Measurements from ENCODE around the gene KCNQ1.

The KCNQ1 gene

DNA sequence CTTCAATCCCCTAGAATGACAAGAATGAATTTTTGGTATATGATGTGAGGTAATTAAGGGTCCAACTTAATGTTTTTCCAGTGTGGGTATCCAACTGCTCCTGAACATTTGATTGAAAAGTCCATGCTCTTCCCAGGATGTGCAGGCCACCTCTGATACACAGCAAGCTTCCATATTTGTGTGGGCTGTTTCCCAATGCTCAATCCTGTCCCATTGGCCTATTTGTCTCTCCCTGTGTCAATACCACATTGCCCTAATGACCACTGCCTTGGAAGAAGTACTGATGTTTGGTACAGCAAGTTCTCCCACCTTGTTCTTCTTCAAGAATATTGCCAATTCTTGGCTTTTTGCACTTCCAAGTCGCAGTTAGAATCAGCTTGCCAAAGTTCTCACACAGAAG, 212.1 kb downstream of the KCNQ1 start:
- DNase-seq: no peak

DNA sequence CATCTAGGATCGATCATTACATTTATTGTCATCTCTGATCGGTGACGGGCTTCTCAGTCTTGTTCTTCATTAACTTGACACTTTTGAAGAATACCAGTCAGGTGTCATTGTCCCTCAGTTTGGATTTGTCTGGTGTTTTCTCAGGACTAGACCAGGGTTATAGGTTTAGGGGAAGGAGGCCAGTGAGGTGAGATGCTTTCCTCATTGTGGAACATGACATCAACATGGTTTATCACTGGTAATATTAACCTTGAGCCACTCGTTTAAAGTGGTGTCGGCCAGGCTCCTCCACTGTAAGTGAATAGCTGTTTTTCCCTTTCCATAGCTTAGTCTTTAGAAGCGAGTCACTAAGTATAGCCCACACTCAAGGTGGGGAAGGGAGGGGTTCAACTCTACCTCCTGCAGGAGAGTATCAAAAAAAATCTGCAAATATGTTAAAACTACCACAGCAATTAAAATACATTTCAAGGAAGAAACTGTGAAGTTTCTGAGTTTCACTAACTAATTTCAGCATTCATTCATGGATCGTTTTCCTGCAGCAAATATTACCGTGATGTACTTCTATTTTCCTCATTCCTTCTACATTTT, 213.0 kb downstream of the KCNQ1 start:
- no peak for DNase-seq

DNA sequence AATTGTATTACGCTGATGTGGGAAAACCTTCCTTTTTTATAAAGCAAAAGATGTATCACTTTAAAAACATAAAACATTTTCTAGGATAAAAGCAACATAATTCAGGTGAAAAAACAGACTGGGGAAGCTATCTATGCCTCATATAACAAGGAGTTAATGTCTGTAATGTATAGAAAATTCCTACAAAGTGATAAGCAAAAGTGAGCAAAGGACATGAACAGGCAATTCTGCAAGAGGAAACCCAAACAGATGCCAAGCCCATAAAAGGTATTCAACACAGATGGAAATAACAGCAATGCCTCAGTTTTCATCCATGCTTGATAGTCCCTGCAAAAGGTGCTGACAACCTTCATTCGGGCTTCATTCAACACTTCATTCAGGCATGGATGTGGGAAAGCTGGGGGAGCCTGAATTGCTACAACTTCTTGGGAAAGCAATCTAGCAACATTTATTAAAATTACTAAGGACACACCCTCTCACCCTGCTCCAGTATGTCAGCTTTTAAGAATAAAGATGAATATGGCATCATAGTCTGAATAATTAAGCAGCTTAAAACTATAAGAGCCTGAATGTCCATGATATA, 215.6 kb downstream of the KCNQ1 start:
- no peak for DNase-seq

DNA sequence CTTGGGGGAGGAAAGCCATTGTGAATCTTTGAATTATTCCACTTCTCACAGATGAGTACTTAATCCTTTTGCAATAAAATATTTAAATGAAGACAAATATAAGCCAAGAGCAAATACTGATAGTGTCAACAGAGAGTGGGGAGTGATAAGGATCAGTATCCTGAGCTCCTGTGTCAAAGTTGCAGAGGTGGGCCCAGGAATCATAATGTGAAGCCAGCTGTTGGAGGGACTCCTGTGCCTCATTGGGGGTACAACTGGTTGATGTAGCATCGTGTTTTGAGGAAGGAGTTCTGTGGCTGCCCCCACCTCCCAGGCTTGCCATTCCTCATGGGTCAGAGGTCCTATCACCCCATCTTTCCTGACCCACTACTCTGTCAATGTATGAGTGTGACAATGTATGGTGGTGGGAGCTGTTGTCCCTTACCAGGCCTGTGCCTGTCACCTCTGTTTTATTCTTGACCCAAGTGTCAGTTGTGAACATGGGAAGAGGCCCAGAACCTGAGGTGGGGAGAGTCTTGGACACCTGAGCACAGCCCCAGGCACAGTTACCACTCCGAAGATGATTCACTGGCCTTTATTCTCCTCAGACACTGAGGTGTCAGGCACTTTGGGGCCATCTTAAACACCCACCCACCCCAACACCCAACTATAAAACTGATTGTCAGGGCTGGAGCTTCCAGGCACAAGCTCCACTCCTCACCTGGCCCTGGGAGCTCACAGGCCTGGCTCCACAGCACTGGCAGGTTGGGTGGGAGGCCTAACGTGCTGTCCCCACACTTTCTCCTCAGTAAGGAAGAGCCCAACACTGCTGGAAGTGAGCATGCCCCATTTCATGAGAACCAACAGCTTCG, 216.6 kb downstream of the KCNQ1 start:
- DNase-seq: no peak

DNA sequence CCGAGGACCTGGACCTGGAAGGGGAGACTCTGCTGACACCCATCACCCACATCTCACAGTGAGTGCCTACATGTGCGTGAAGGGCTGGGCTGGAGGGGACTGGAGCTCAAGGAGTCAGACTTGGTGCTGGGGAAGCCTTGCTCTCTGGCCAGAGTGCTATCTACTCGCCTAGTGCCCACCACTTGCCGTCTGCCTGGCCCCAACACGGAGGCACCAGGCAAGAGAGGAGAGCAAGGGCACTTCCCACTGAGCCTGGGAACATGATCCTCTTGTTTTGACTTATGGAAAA, 217.2 kb downstream of the KCNQ1 start:
- DNase-seq: no peak

DNA sequence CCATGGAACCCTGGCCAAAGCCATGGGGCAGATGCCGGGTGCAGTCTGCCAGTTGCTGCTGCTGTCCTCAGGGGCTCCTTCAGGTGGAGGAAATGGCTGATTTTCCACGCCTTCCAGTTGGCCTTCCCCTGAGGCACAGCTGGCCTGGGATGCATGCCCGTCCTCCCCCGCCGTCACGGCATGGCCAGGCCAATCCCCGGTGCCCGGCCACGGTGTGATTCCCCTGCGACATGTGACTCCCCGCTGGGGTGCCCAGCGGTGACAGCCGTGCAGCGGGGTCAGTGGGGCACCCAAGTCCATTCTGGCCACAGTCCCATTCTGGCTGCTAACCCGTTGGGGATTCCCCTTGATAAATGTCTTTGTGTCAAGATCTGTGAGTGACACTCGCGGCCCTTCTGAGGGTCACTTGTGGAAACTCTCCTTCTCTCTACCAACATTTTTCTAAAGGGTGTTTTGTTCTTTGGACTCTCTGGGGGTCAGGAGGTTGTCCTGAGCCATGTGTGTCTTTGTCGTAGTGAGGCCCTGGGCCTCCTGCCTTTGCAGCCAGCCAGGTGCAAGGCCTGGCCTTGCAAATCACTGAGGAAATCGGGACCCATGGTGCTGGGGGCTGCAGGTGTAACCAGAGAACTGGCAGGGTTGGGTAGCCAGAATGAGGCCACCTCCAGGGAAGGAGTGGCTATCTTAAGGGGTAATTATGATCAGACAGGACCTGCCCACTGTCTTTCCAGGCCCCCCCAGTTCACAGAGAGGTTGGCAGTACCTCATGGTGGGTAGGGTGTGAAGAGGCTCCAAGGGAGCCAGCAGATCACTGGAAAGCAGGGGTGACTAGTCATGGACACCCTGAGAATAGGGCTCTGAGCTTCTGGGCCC, 217.9 kb downstream of the KCNQ1 start:
- no peak for DNase-seq

DNA sequence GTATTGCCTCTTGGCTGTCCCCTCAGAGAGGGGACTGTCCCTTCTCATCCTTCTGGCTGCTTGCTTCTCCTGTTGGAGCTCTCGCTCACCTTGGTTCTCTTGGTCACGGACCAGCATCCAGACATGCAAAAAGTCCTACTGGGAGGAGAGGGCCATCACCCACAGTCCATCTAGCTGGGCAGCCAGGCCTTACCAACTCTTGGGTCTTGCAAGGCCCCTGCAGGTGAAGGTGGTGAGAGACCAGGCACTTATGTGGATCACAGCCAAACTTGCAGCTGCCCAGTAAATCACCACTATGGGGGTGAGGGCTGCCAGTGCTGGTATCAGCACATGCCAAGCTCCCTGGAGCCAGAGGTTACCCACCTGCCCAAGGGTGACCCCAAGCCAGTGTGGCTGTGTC, 218.7 kb downstream of the KCNQ1 start:
- DNase-seq: no peak

DNA sequence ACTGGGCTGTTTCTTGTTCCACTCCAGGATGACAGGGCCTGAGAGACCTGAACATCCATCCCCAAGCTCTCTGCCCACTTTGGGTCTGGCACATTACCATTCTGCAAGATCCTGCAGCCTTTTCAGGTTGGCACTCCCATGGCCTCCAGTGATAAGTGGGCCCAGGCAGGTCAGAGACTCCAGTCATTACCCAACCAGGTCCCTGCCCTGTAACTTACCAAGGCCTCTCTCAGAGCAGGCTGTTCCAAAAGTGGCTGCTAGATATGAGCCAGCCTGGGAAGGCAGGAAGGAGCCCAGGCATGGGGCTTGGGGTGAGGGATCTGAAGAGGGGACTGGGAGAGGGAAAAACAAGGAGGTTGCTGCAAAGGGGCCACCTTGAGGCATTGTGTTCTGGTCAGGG, 219.1 kb downstream of the KCNQ1 start:
- no peak for DNase-seq

DNA sequence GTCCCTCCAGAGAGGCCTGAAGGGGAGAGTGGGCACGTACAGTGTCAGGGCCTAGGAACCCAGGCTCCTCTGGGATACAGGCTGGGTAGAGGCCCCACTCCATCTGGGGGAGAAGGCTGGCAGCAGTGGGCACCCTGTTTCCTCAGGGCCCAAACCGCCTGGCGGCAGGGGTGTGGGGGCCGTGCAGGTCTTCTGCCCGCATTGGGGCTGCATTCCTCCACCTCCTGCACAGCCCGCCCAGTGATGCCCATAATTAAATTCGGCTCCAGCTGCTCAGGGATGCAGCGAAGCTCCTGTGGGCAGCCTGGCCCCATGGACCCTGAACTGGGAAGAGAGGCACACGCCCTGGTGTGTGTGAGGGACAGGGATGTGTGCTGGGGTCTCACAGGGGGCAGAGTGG, 219.6 kb downstream of the KCNQ1 start:
- no peak for DNase-seq

DNA sequence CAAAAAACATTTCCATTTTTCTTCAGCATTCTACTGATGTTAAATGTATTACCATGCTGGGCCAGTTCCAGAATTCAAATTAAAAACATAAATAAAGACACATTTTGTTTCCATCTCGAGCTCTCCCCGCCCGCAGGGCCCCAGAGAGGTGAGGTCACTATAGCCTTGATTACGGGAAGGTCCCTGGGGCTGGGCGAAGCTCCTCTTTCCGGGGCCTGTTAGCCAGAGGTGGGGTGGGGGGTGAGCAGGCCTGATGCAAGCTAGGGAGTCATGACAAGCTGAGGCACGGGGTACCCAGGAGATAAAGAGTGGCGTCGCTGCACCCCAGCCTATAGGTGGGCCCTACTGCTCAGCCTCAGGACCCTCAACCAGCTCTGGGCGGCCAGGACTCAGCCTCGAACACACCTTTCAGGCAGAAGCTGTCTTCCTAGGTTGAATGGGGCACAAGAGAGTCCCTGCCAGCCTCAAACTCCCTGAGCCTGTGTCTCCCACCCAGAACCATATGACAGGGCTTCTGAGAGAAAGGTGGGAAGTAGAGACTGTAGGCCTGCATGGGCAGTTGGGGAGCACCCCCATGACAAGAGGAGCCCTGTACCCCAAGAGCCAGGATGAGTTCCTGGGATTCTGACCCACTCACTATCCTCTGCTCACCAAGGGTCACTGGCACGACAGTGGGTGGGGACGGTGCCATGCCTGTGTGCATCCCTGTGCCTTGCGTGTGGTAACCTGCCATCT, 220.2 kb downstream of the KCNQ1 start:
- DNase-seq: no peak

DNA sequence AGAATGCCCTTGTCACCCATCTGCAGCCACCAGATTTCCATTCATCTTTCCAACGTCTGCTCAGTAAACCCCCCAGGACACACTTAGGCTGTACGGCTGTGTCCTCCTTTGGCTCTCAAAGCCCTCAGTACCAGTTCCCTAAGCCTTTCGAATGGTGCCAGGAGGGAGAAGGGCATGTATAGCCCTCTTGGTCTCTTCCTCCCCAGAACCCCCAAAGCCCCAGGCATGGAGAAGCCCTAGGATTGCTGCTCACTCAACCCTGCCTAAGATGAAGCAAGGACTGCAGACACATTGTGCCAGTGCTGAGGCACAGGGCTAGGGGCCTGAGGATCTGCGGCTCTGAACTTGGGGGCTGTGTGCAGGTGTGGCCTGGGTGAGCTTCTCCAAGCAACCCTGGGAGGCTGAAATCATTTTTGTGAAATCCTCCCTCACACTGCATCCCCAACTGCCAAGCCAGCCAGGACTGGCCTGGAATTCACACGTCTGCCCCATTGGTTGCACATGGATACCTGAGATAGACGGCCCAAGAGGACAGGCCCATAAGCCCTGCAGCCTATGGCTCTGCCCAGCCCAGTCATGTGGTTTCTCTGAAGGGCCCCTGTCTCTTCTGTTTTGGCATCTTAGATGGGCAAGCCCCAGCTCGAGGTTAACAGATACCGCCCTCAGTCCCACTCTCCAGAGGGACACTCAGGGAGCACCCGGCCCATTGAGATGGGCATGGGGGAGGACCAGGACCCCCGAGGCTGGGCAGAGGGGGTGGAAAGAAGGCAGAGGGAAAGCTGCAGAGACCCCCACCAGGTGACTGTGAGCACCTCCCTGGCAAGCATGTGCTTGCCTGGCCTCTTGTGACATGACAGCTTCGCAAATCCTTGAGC, 221.0 kb downstream of the KCNQ1 start:
- no peak for DNase-seq

DNA sequence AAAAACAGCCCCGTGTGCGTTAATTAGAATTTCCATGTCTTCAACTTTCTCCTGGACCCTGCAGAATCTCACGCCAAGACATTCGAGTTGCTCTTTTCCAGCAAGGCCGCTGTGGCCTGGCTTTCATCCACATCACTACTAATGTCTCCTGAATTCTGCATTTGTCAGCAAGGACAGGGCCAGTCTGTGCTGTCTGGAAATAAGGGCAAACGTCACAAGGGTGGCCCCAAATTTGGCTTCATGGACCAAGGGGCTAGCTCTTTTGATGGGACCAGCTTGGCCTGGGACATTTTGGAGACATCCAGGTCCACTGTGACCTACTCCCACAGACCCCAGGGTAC, 221.6 kb downstream of the KCNQ1 start:
- no peak for DNase-seq

DNA sequence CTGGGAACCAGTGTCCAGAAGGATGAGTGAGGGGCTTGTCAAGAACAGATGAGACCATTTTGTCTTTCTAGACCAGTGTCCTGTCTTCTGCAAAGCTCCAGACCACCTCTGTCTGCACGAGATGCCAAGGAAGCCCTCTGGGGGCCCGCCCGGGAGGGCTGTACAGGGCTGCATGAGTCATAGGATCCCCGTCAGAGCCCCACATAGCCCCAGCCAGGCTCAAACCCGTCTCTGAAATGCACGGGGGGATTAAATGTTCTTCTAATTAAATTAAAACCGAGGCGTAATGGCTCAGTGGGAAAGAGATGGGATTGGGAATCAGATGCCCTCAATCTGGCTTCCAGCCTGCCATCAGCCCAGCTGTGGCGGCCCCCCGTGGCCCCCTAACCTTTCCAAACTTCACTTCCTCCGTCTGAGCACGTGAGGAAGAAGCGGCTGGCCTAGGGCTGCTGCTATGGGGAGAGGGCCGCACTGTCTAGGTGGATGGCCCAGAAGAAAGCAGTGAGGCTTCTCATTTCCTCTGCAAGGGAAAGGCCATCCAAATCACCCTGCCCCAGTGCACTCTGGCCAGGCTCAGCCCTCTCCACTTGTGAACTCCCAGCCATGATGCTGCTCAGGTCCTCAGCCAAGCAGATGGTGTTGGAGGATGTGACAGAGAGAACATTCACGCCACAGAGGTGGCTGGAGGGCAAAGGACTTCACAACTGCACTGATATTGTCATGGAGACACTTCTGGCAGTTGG, 222.2 kb downstream of the KCNQ1 start:
- no peak for DNase-seq

DNA sequence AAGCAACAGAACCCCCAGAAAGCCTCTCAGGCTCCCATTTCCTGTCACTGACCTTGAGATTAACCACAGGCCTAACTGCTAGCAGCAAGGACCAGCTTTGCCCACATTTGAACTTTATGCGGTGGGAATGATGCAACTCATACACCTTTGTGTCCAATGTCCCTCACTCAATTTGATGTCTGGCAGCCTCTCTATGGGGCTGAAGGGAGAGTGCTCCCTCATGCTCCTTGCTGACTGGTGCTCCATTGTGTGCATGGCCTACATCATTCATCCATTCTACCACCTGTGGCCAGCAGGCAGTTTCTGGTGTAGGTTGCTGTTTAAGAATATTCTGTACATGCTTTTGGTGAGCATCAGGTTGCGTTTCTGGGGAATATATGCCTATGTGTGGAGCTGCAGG, 223.1 kb downstream of the KCNQ1 start:
- DNase-seq: no peak

DNA sequence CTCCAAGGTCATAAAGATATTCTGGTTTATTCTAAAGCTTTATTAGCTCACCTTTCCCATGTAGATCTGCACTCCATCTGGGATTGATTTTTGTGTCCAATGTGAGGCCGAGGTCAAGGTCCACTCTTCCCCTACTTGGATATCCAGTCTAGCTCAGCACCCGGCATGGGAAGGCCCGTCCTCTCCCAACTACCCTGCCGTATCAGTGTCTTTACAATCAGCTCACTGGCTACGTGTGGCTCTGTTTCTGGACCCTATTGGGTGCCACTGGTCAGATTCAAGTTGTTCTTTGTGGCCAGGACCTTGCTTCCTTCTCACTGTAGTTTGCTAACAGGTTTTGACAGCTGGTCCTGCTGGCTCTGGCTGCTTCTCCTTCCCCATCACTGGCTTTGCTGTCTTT, 224.1 kb downstream of the KCNQ1 start:
- DNase-seq: no peak

DNA sequence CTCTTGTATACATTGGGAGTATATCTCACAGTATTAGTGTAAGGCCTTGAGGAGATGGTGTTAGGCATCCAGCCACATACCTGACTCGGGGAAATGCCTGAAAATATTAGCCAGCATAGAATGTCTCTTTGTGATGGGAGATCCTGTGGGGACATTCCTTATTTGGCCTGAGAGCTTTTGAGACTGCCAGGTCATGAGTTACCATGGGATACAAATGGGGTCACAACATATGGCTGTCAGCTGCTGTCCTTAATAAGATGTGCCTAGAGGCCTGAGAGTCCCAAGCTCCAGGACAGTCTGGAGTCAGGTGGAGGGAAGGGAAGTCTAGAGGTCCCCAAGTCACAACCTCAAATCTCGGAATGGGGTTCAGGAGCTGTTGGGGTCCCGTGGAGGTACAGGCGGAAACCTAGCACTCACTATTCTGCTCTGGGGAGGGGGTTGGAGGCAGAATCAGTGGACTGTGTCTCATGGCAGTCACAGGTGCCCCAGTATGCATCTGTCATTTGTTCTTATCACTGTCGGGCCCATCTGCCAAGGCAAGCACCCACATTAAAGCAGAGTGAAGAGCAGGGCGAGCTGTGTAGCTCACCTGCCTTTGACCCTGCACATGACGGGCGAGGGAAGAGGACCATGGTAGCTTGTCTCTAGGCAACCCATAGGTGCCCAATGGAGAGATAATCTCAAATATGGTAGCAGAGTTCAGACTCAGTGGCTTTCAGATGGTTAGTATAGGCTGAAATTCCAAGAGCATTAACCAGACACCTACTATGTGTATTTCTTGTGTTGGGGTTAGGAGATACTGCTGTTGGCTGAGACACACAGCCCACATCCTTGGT, 225.0 kb downstream of the KCNQ1 start:
- no peak for DNase-seq

DNA sequence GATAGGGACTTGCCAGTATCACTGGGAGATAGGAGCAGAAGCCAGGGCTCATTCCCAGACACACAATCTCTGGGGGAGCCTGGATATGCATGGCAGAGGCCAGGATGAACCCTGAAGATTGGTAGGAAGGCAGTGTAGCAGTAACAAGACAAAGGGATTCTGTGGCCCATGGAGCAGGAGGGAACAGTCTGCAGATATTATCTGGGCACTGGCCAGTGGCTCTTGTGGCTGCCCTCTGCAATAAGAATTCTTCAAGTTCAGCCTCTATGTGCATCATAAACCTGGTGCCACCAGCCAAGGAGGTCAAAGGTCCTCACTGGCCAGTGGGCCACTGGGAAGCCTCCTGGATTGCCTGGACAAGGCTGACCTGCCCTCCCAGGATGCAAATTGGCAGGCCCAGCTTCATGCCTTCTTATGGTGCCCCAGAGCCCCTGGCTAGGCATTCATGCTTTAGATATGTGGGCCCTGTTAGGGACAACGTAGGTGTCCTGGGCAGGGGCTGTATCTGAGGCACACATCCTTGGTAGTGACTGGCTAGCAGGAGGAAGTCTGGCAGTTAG, 225.8 kb downstream of the KCNQ1 start:
- DNase-seq: no peak

DNA sequence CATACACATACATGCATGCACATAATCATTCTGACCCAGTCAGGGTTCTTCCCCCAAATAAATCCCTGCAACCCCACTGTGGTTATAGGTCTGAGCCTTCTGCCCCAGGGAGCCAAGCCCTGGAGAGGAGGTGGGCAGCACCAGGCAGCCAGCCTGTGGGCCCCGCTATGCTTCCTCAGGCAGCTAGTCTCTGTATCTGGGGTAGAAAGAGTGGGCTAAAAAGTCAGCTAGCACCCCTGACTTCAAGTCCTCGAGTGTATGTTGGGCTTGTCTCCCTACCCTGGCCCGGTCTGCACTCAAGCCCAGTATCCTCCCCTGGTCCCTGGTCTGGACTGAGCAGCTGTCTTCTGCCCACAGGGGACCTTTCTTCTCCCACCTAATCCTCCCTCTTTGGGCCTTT, 226.9 kb downstream of the KCNQ1 start:
- DNase-seq: no peak

DNA sequence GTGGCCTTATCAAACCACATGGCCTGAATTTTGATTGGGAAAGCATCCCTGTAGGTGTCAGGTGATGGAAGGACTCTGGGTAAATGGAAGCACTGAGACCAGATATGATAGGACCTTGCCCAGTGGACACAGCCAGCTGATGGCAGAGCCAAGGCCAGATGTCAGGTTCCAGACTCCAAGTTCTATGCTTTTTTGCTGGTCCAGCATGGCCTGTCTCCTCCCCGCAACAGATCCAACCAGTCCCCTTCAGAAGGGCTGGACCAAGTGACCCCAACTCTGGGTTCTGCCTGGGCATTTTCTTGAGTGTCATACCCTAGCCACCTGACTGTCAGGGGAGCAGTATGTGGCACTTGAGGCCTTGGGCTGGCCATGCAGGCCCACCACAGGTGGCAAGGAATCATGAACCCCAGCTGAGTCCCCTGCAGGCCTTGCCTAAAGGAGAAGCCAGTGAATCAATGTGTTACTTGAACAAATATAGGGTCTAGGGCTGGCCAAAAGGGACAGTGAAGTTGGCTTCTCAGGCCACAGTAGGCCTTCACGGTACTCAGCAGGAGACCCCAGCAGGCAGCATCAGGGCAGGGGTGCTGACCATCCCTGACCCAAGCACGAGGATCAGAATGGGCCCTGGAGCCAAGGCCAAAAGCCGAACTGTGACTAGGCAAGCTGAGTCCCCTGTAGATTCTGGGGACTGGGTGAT, 227.9 kb downstream of the KCNQ1 start:
- DNase-seq: no peak

Measured in stimulated activated CD4-positive, alpha-beta T cell treated with anti-CD3 and anti-CD28 coated beads, Interleukin-4, amount 100 ng/mL, for 4 hours (primary cell).